Mesodermal cell (in vitro differentiated cells): ENCODE data around the gene GNRHR. TPM values are rescaled to one million over a fixed set of nuclear protein-coding genes. Genes with fewer than 3 reads are reported as not detected.

Experiments used
- H3K27ac ChIP-seq: 2 replicates; pipeline ENCODE4 v1.7.0; 2013; ENCODE audit warnings: mild to moderate bottlenecking, low read depth, low read length, moderate library complexity; ENCODE audit not compliant: severe bottlenecking
- H3K36me3 ChIP-seq: 2 replicates; pipeline ENCODE4 v1.7.1; 2013; ENCODE audit warnings: mild to moderate bottlenecking, low read length, moderate library complexity; ENCODE audit not compliant: control insufficient read depth, insufficient read depth
- H3K4me1 ChIP-seq: one replicate; pipeline ENCODE4 v1.7.1; 2013; ENCODE audit warnings: mild to moderate bottlenecking, low read length; ENCODE audit not compliant: insufficient read depth, control insufficient read depth, poor library complexity, severe bottlenecking
- H3K4me3 ChIP-seq: 2 replicates; pipeline ENCODE4 v1.7.0; 2013; ENCODE audit warnings: low read length, control low read depth, mild to moderate bottlenecking; ENCODE audit not compliant: insufficient read depth, poor library complexity, severe bottlenecking; ENCODE audit errors: extremely low read depth
- H3K9me3 ChIP-seq: 2 replicates; pipeline ENCODE4 v1.7.1; 2013; ENCODE audit warnings: mild to moderate bottlenecking, low read length, moderate library complexity; ENCODE audit not compliant: control insufficient read depth
- WGBS, 2 experiments: methylation state at CpG; one replicate each; pipeline ENCODE4 v1.1.5; 2013; ENCODE audit warnings: missing lambda C conversion rate in 2 of 2; ENCODE audit not compliant: insufficient coverage in 2 of 2; 5-methylcytosine and 5-hydroxymethylcytosine counted together
- polyA plus RNA-seq, 2 experiments: library from polyadenylated mRNA; stranded (reverse); fragments of 50-300 nt; gene quantifications; one replicate each; pipeline ENCODE4 v1.2.3, GENCODE V29; 2013

GNRHR gene, protein sequence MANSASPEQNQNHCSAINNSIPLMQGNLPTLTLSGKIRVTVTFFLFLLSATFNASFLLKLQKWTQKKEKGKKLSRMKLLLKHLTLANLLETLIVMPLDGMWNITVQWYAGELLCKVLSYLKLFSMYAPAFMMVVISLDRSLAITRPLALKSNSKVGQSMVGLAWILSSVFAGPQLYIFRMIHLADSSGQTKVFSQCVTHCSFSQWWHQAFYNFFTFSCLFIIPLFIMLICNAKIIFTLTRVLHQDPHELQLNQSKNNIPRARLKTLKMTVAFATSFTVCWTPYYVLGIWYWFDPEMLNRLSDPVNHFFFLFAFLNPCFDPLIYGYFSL
- polyA plus RNA-seq (2013, experiment 1 of 2), result not detected
- polyA plus RNA-seq (2013, experiment 2 of 2), result not detected

DNA sequence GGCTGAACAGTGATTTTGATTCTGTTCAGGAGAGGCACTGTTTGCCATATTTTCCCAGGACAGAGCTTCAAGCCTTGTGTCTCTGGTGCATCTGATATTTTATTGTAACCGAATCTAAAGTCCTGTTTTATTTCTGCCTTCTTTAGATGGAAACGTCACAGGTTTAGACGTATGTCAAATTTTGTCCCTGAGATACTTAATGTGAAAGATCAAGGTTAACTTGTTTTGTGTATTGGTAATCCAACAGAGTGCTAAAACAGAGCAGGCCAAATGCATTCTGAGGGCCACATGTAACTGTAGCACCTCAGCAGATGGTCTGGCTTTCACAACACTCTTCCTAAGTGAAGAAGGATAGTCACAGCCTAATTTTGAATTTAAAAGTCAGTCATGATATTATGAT lies at the start of gene GNRHR:
Gene GNRHR (minus strand): TSS at position 101 of the 400 bp plus-strand sequence. CDS start 53 bp downstream, at position 48.
- no peak within 1 kb of the TSS for H3K27ac ChIP-seq
- H3K36me3 ChIP-seq, result no peaks in the 10 kb centered on the region
- H3K4me1 ChIP-seq, result no peaks in the 10 kb centered on the region
- 90 to 93% methylated on average over 2 to 3 of the region's 3 CpGs for WGBS, 2 experiments
- no peak within 1 kb of the TSS for H3K4me3 ChIP-seq
- no peaks in the 10 kb centered on the region for H3K9me3 ChIP-seq

DNA sequence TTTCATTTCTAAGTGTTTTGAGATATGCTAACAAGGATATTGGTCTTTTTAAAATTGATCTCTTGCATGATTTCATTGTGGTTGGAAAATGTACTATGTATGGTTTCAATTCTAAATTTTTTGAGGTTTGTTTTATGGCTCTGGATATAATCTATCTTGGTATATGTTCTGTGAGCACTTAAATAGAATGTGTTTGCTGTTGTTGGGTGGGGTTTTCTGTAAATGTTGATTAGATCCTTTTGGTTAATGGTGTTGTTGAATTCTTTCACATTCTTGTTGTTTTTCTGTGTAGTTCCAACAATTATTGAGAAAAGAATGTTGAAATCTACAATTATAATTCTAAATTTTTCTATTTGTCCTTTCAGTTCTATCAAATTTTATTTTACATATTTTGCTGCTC lies 42.6 kb upstream of the GNRHR start:
- no peaks in the 10 kb centered on the region for H3K4me1 ChIP-seq
- H3K36me3 ChIP-seq, result no peaks in the 10 kb centered on the region
- no peaks in the 10 kb centered on the region for H3K9me3 ChIP-seq
- no peak overlapping the region for H3K4me3 ChIP-seq
- H3K27ac ChIP-seq, result no peak overlapping the region

DNA sequence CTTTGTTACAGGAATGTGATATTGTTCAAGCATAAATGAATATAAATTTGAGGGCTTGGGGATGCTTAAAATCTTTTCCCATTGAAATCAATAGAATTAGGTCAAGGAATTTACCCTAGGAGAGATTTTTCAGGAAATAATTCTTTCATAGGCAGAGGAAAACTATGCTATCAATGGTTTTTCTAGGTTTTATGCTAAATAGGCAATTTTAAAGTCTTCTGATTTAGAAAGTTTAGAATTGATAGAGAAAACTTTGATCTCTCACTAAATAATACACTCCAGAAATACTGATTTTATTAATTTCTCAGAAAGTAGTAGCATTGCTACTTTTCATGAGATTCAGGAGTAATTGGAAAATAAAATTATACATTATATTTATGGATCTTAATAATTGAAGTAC lies 36.5 kb upstream of the GNRHR start:
- no peak overlapping the region for H3K27ac ChIP-seq
- no peaks in the 10 kb centered on the region for H3K9me3 ChIP-seq
- H3K4me1 ChIP-seq, result no peaks in the 10 kb centered on the region
- no peaks in the 10 kb centered on the region for H3K36me3 ChIP-seq
- H3K4me3 ChIP-seq, result no peak overlapping the region

DNA sequence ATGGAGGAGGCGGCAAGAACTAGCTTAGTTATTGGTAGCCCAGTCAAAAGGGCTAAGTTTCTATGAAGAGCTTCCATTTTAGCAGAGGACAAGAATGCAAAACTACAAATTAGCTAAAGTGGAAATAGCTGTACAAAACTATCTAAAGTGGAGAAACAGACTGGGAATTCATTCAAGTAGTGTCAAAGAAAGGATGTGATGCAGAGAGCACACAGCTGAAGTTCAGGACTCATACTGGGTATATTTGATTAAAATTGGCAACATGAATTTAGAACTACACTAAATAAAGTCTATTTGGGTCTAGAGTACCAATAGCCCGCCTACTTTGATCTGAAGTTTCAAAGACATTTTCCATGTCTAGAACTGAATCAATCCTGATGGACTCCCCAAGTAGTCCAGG lies 33.1 kb upstream of the GNRHR start:
- Histone ChIP-seq H3K9me3 (no peaks in the 10 kb centered on the region), H3K4me3 (no peak overlapping the region)
- 90 to 100% methylated on average over 1 to 2 of the region's 2 CpGs for WGBS, 2 experiments

DNA sequence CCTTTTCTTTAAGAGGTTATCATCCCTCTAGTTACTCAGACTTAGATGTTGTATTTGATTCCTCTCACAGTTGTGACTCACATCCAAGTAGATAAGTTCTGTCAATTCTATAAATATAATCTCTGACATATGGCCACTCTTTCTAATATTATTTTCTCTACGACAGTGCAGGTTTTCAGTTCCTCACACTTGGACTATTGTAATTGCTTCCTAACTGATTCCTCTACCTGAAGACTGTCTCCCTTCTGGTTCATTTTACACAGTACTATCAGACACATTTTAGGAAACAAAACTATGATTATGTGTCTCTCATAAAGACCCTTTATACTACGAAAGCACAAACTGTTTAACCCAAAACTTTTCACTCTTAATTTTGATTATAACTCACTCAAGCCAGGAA lies 31.3 kb upstream of the GNRHR start:
- Histone ChIP-seq H3K36me3 (no peaks in the 10 kb centered on the region), H3K4me1 (no peaks in the 10 kb centered on the region), H3K4me3 (no peak overlapping the region), H3K9me3 (no peaks in the 10 kb centered on the region), H3K27ac (no peak overlapping the region)
- 92% methylated on average over 1 to 2 of the region's 2 CpGs for WGBS, 2 experiments

More for the DNA sequence above, 33.1 kb upstream of the GNRHR start:
- Histone ChIP-seq H3K36me3 (no peaks in the 10 kb centered on the region), H3K27ac (no peak overlapping the region), H3K4me1 (no peaks in the 10 kb centered on the region)

DNA sequence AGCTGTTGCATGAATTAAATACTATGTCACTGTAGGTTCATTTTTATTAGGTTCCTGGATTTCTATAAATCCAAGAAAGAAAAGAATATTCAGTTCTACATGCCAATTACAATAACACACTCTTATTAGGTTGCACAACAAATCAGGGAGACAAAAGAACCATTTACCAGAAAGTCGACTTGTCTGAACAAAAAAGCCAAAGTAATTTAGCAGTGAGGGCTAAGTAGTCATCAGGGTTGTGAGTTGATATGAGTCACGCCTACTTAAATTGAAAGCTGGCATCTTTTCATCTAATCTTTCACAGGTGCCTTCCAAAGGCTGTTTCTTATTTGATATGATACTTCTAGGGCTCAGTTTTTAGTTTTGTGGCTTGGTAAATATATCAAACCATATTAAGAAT lies 25.4 kb upstream of the GNRHR start:
- Histone ChIP-seq H3K27ac (no peak overlapping the region), H3K9me3 (no peaks in the 10 kb centered on the region), H3K36me3 (no peaks in the 10 kb centered on the region), H3K4me1 (no peaks in the 10 kb centered on the region), H3K4me3 (no peak overlapping the region)
- no CpG with 5 or more reads among the region's 2 CpGs for WGBS, 2 experiments

DNA sequence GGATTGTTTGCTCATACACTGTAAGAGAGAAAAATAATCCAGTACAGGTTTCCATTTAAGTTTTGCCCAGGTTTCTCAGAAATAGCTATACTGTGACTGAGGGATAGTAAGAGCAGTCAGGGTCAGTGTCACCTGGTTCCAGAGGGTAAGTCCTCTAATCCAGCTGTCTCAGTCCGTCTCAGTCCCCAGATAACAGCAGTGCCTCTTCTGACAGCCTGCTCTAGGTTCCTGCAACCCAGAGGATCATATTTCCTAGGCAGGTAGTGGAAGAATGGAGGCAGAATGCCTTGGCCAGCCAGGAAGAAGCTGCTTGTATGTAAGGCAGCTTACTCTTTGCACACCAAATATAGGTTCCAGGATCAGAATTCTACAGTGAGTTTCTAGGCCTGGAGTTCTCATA lies 22.6 kb upstream of the GNRHR start:
- H3K9me3 ChIP-seq, result no peaks in the 10 kb centered on the region
- 100% methylated on average over 1 of the region's 1 CpG; no CpG with 5 or more reads in 1 of the 2 experiments for WGBS, 2 experiments
- no peaks in the 10 kb centered on the region for H3K36me3 ChIP-seq
- H3K4me3 ChIP-seq, result no peak overlapping the region
- H3K27ac ChIP-seq, result no peak overlapping the region
- no peaks in the 10 kb centered on the region for H3K4me1 ChIP-seq

DNA sequence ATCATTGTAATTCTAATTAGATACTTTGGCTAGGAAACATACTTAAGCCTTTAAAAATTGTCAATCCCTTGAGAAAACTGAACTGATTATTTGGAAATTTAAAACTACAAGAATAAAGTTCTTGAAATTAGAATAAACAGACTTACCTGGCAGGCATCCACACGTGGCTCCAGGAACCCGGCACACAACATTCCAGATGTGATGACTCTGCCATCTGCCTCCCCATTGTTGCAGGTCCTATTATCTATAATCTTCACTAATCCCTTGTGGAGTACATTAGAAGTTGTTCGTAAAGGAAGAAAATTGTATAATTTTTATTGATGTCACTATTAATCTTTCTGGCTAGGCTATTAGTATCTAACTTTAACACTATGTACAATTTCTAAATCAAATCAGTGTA lies 16.2 kb upstream of the GNRHR start:
- Histone ChIP-seq H3K27ac (no peak overlapping the region), H3K36me3 (no peaks in the 10 kb centered on the region), H3K4me3 (no peak overlapping the region), H3K4me1 (no peaks in the 10 kb centered on the region), H3K9me3 (no peaks in the 10 kb centered on the region)
- WGBS, 2 experiments, result no CpG with 5 or more reads among the region's 3 CpGs

DNA sequence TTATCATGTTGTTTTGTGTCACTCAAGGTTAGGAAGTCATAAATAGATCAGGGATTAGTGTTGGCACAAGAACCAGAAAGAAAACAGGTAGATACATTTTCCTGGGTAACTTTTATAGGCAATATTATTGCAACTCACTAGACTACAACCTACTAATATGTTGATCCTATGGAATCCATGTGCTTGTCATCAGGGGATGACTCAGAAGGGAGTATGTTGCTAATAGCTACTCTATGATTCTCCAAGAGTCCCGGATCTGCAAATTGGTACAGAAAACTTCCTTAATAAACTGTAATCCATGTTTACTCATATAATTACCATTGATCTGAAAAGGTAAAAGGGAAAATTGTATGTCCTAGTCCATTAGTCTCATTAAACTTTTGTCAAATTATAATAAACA lies 11.7 kb upstream of the GNRHR start:
- H3K36me3 ChIP-seq, result no peaks in the 10 kb centered on the region
- no peak overlapping the region for H3K27ac ChIP-seq
- H3K4me3 ChIP-seq, result no peak overlapping the region
- H3K9me3 ChIP-seq, result no peaks in the 10 kb centered on the region
- WGBS, 2 experiments, result no CpG with 5 or more reads among the region's 1 CpG
- no peaks in the 10 kb centered on the region for H3K4me1 ChIP-seq

DNA sequence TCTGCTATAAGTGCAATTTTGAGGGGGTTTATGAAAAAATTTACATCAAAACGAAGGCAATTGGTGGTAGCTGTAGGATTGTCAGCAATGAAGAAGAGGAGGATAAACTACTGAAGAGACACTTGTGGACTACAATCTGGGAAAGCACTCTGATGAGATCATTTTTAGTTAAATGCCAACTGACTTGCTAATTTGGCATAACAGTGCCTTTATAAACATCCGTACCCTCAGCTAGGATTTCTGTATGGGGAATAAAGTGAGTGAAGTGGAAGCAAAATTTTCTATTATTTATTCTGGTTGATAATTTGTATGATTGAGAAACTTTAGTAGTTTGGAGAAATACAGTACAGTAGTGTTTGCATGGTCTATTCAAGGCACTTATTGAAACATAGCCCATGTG lies 11.2 kb upstream of the GNRHR start:
- 91 to 94% methylated on average over 1 to 2 of the region's 2 CpGs for WGBS, 2 experiments
- Histone ChIP-seq H3K4me1 (no peaks in the 10 kb centered on the region), H3K4me3 (no peak overlapping the region), H3K36me3 (no peaks in the 10 kb centered on the region), H3K27ac (no peak overlapping the region), H3K9me3 (no peaks in the 10 kb centered on the region)

DNA sequence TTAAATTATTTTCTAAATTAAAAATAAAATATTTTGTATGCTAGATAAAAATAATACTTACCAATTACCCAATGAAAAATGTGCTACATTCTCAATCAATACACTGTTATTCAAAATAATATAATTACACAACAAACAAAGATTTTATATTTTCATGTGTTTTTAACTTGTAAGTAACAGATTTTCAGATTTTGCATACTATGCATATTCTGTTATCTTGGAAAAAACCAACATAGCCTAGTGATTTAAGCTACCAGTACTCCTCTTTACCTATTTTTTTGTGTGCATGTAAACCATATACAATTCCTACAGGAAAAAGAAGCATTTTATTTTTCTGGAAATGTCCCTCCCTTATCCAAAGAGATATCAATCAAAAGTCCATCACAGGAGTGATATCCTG lies 10.0 kb upstream of the GNRHR start:
- no peak overlapping the region for H3K27ac ChIP-seq
- no peaks in the 10 kb centered on the region for H3K9me3 ChIP-seq
- H3K4me1 ChIP-seq, result no peaks in the 10 kb centered on the region

More for the DNA sequence above, 10.0 kb upstream of the GNRHR start:
- Histone ChIP-seq H3K4me3 (no peak overlapping the region), H3K36me3 (no peaks in the 10 kb centered on the region)
